Neural progenitor cell (in vitro differentiated cells): ENCODE data around the gene PRRC2A. TPM values are rescaled to one million over a fixed set of nuclear protein-coding genes. Genes with fewer than 3 reads are reported as not detected.

Source experiments
- DNase-seq: peaks from one replicate; pipeline ENCODE4 v3.0.0-alpha.2; 2016; ENCODE audit warnings: low spot score
- H2AFZ ChIP-seq: fragments of 200-600 bp; sonication (generic); replicated peaks from 2 replicates; pipeline ENCODE4 v1.6.1; 2016; ENCODE audit warnings: antibody characterized with exemption
- H3F3A ChIP-seq: fragments of 200-600 bp; sonication (generic); 2 replicates; pipeline ENCODE4 v1.6.1; 2016; ENCODE audit warnings: antibody characterized with exemption, low read depth
- H3K27ac ChIP-seq: fragments of 200-600 bp; sonication (generic); 2 replicates; pipeline ENCODE4 v1.5.1; 2016; ENCODE audit warnings: mild to moderate bottlenecking
- H3K27me3 ChIP-seq: fragments of 200-600 bp; sonication (generic); 2 replicates; pipeline ENCODE4 v1.6.1; 2016; ENCODE audit warnings: mild to moderate bottlenecking, moderate library complexity
- H3K36me3 ChIP-seq: fragments of 200-600 bp; sonication (generic); 2 replicates; pipeline ENCODE4 v1.5.1; 2016
- H3K4me1 ChIP-seq: fragments of 200-600 bp; sonication (generic); 2 replicates; pipeline ENCODE4 v1.6.1; 2016; ENCODE audit warnings: mixed run types
- H3K4me2 ChIP-seq: fragments of 200-600 bp; sonication (generic); 2 replicates; pipeline ENCODE4 v1.6.1; 2016
- H3K4me3 ChIP-seq: fragments of 200-600 bp; sonication (generic); 2 replicates; pipeline ENCODE4 v1.5.1; 2016
- H3K79me2 ChIP-seq: fragments of 200-600 bp; sonication (generic); 2 replicates; pipeline ENCODE4 v1.6.1; 2016; ENCODE audit warnings: low read depth
- H3K9ac ChIP-seq: fragments of 200-600 bp; sonication (generic); 2 replicates; pipeline ENCODE4 v1.6.1; 2016
- H3K9me3 ChIP-seq: fragments of 200-600 bp; sonication (generic); 2 replicates; pipeline ENCODE4 v1.5.1; 2016; ENCODE audit warnings: low read depth
- H4K20me1 ChIP-seq: fragments of 200-600 bp; sonication (generic); 2 replicates; pipeline ENCODE4 v1.6.1; 2016; ENCODE audit warnings: low read depth
- H3K27ac Mint-ChIP-seq: 3 replicates; pipeline ENCODE4 v1.8.0; 2021; ENCODE audit warnings: mixed read lengths
- H3K27me3 Mint-ChIP-seq: 2 replicates; pipeline ENCODE4 v1.8.0; 2022; ENCODE audit warnings: low read depth, mild to moderate bottlenecking, inconsistent platforms, moderate library complexity, mixed read lengths; ENCODE audit not compliant: insufficient read depth
- H3K36me3 Mint-ChIP-seq: 3 replicates; pipeline ENCODE4 v1.8.0; 2021; ENCODE audit warnings: mixed read lengths
- H3K4me1 Mint-ChIP-seq: 3 replicates; pipeline ENCODE4 v1.8.0; 2021; ENCODE audit warnings: mixed read lengths
- H3K4me3 Mint-ChIP-seq: 3 replicates; pipeline ENCODE4 v1.8.0; 2021; ENCODE audit warnings: mild to moderate bottlenecking, moderate library complexity, mixed read lengths
- H3K9me3 Mint-ChIP-seq: 3 replicates; pipeline ENCODE4 v1.8.0; 2020; ENCODE audit warnings: mixed read lengths
- EZH2 ChIP-seq: fragments of 200-600 bp; sonication (generic); IDR thresholded peaks from 2 replicates; pipeline ENCODE4 v1.6.1; 2017; ENCODE audit warnings: antibody characterized with exemption, mild to moderate bottlenecking, moderate library complexity
- EZH2phosphoT487 ChIP-seq: fragments of 200-600 bp; sonication (generic); IDR thresholded peaks from 2 replicates; pipeline ENCODE4 v1.6.1; 2017; ENCODE audit warnings: antibody characterized with exemption
- microRNA-seq: library from miRNA; unstranded; fragments of <30 nt; microRNA quantifications from one replicate; pipeline ENCODE4, GENCODE V29; 2016
- small RNA-seq: library from RNA; depleted of rRNA; stranded (forward); fragments of <200 nt; gene quantifications from one replicate; pipeline ENCODE3, GENCODE V24; 2015
- total RNA-seq: library from RNA; depleted of rRNA; stranded (reverse); fragments of >200 nt; gene quantifications from 2 replicates; pipeline ENCODE4 v1.2.3, GENCODE V29; 2015; ENCODE audit warnings: low replicate concordance
- TF ChIP-seq, protein P1 (sequence below): fragments of 200-600 bp; sonication (generic); IDR thresholded peaks from 2 replicates; pipeline ENCODE4 v1.5.1; 2017; ENCODE audit warnings: antibody characterized with exemption, mild to moderate bottlenecking

PRRC2A gene
- total RNA-seq, 1 donor from 2014 or later, result 55.5 TPM

DNA sequence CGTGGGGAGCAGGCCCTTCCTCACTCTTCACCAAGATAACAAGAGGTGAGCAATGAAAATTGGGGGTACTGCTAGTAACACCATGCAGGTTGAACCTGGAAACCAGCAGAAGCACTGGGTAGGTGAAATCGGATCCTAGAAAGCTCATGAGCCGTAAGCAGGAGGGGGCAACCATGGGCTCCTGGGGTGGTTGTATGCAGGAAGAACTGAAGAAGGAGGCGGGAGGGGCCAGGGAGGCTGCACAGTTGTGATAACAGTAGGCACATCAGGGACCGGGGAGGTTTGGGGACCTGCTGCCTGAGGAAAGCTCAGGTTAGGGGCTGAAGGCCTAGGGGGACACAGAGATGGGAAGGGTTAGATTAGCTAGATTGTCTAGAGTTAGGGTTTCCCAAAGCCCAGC lies 66.0 kb downstream of the PRRC2A start:
- DNase-seq, result no peak
- H3K4me2 ChIP-seq, result no peak overlapping the region
- Mint-ChIP-seq H3K9me3 (no peaks in the 10 kb centered on the region), H3K4me1 (peaks cover 21% of the 10 kb centered on the region), H3K4me3 (no peak overlapping the region), H3K36me3 (peaks cover 36% of the 10 kb centered on the region), H3K27me3 (peaks cover 7% of the 10 kb centered on the region), H3K27ac (no peak overlapping the region)
- no peak overlapping the region for H3K9ac ChIP-seq
- TF ChIP-seq, protein P1, sequence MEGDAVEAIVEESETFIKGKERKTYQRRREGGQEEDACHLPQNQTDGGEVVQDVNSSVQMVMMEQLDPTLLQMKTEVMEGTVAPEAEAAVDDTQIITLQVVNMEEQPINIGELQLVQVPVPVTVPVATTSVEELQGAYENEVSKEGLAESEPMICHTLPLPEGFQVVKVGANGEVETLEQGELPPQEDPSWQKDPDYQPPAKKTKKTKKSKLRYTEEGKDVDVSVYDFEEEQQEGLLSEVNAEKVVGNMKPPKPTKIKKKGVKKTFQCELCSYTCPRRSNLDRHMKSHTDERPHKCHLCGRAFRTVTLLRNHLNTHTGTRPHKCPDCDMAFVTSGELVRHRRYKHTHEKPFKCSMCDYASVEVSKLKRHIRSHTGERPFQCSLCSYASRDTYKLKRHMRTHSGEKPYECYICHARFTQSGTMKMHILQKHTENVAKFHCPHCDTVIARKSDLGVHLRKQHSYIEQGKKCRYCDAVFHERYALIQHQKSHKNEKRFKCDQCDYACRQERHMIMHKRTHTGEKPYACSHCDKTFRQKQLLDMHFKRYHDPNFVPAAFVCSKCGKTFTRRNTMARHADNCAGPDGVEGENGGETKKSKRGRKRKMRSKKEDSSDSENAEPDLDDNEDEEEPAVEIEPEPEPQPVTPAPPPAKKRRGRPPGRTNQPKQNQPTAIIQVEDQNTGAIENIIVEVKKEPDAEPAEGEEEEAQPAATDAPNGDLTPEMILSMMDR, result no peak
- TF ChIP-seq EZH2phosphoT487, result no peak
- TF ChIP-seq EZH2, result no peak
- peaks cover 14% of the 10 kb centered on the region for H3K27me3 ChIP-seq
- H3K36me3 ChIP-seq, result no peaks in the 10 kb centered on the region
- peaks cover 34% of the 10 kb centered on the region for H3F3A ChIP-seq
- no peak overlapping the region for H3K4me3 ChIP-seq
- no peaks in the 10 kb centered on the region for H3K79me2 ChIP-seq
- H2AFZ ChIP-seq, result no peak overlapping the region
- peaks cover 6% of the 10 kb centered on the region for H3K4me1 ChIP-seq
- H3K9me3 ChIP-seq, result no peaks in the 10 kb centered on the region
- H4K20me1 ChIP-seq, result peaks cover 8% of the 10 kb centered on the region
- H3K27ac ChIP-seq, result no peak overlapping the region

DNA sequence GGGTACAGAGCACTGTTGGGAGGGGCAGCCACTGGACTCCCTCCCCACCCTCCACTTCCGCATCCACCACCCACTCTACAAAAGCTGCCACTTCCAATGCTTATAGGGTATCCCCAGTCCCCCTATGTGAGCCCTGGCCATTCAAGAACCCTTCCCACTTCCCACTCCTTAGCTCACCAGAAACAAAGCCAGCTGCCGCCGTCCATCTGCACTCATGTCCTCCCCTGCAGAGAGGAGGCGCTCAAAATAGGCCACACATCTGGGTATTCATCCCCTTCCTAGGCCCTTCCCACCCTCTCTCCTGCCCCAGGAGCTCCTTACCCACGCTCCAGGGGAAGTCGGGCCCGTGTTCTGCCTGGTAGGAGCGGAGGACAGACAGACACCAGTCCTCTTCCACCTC lies 66.8 kb downstream of the PRRC2A start:
- Histone ChIP-seq H3K4me1 (peaks cover 3% of the 10 kb centered on the region), H3K4me2 (no peak overlapping the region), H4K20me1 (peaks cover 8% of the 10 kb centered on the region), H3K36me3 (no peaks in the 10 kb centered on the region), H3K27me3 (peaks cover 5% of the 10 kb centered on the region), H3K9me3 (no peaks in the 10 kb centered on the region), H3K9ac (no peak overlapping the region), H2AFZ (no peak overlapping the region), H3K79me2 (no peaks in the 10 kb centered on the region), H3K4me3 (no peak overlapping the region), H3K27ac (no peak overlapping the region), H3F3A (peaks cover 25% of the 10 kb centered on the region)
- DNase-seq, result no peak
- H3K4me3 Mint-ChIP-seq, result no peak overlapping the region
- H3K27ac Mint-ChIP-seq, result no peak overlapping the region
- no peaks in the 10 kb centered on the region for H3K9me3 Mint-ChIP-seq
- peaks cover 36% of the 10 kb centered on the region for H3K36me3 Mint-ChIP-seq
- H3K4me1 Mint-ChIP-seq, result peaks cover 14% of the 10 kb centered on the region
- peaks cover 2% of the 10 kb centered on the region for H3K27me3 Mint-ChIP-seq
- TF ChIP-seq, protein P1, result no peak
- TF ChIP-seq EZH2phosphoT487 (no peak), EZH2 (no peak)

Small RNAs within 50 kb of the gene (microRNA-seq; reads per million reads assigned to microRNA genes)
- not detected for gene MIR6832

Small RNAs within 50 kb of the gene (small RNA-seq; reads per million reads assigned to genes)
- gene MIR6832 (not detected), gene RF00019 (not detected), gene SNORA38 (5.5 reads per million, percentile 94 among the genes with 10 or more reads in this experiment), gene UQCRHP1 (not detected)

Other genes starting within 250 kb of the PRRC2A start
- 15.0 and 21.4 TPM in 2 replicates for gene MICA, start 217.1 kb upstream of the PRRC2A start, total RNA-seq
- gene MICB, start 122.6 kb upstream of the PRRC2A start, total RNA-seq, result 8.1 and 9.1 TPM in 2 replicates
- not detected in 2 replicates for gene MCCD1, start 91.8 kb upstream of the PRRC2A start, total RNA-seq
- 493 and 913 TPM in 2 replicates for gene DDX39B, start 78.7 kb upstream of the PRRC2A start, total RNA-seq
- 6.8 and 8.8 TPM in 2 replicates for gene ATP6V1G2, start 74.1 kb upstream of the PRRC2A start, total RNA-seq
- 8.6 and 30.3 TPM in 2 replicates for gene NFKBIL1, start 73.1 kb upstream of the PRRC2A start, total RNA-seq
- gene LTA, start 48.4 kb upstream of the PRRC2A start, total RNA-seq, result not detected in 2 replicates
- gene TNF, start 45.1 kb upstream of the PRRC2A start, total RNA-seq, result 0.19 TPM in 1 of 2 replicates, not detected in the other
- 0.15 TPM in 1 of 2 replicates, not detected in the other for gene LTB, start 38.3 kb upstream of the PRRC2A start, total RNA-seq
- not detected in 2 replicates for gene LST1, start 34.4 kb upstream of the PRRC2A start, total RNA-seq
- gene NCR3, start 27.7 kb upstream of the PRRC2A start, total RNA-seq, result not detected in 2 replicates
- not detected in 2 replicates for gene AIF1, start 5.5 kb upstream of the PRRC2A start, total RNA-seq
- 171 and 310 TPM in 2 replicates for gene BAG6, start 31.9 kb downstream of the PRRC2A start, total RNA-seq
- gene APOM, start 35.2 kb downstream of the PRRC2A start, total RNA-seq, result 2.6 and 4.2 TPM in 2 replicates
- 14.6 and 17.1 TPM in 2 replicates for gene C6orf47, start 40.1 kb downstream of the PRRC2A start, total RNA-seq
- 20.2 and 21.0 TPM in 2 replicates for gene GPANK1, start 44.3 kb downstream of the PRRC2A start, total RNA-seq
- gene CSNK2B, start 45.4 kb downstream of the PRRC2A start, total RNA-seq, result 126 and 190 TPM in 2 replicates
- gene LY6G5B, start 49.3 kb downstream of the PRRC2A start, total RNA-seq, result 2.8 and 8.6 TPM in 2 replicates
- 0.09 TPM in 1 of 2 replicates, not detected in the other for gene LY6G5C, start 60.4 kb downstream of the PRRC2A start, total RNA-seq
- gene ABHD16A, start 82.6 kb downstream of the PRRC2A start, total RNA-seq, result 21.3 and 45.0 TPM in 2 replicates
- gene LY6G6F, start 86.2 kb downstream of the PRRC2A start, total RNA-seq, result not detected in 2 replicates
- gene LY6G6D, start 94.6 kb downstream of the PRRC2A start, total RNA-seq, result 0.90 TPM in 1 of 2 replicates, not detected in the other
- not detected in 2 replicates for gene LY6G6C, start 101.0 kb downstream of the PRRC2A start, total RNA-seq
- not detected in 2 replicates for gene MPIG6B, start 102.7 kb downstream of the PRRC2A start, total RNA-seq
- gene DDAH2, start 108.6 kb downstream of the PRRC2A start, total RNA-seq, result 94.3 and 202 TPM in 2 replicates
- 234 and 307 TPM in 2 replicates for gene CLIC1, start 115.8 kb downstream of the PRRC2A start, total RNA-seq
- 45.5 and 50.9 TPM in 2 replicates for gene MSH5, start 119.3 kb downstream of the PRRC2A start, total RNA-seq
- 10.1 and 11.9 TPM in 2 replicates for gene SAPCD1, start 141.9 kb downstream of the PRRC2A start, total RNA-seq
- gene VWA7, start 156.6 kb downstream of the PRRC2A start, total RNA-seq, result 0.15 and 0.34 TPM in 2 replicates
- gene VARS1, start 175.0 kb downstream of the PRRC2A start, total RNA-seq, result 34.1 and 66.8 TPM in 2 replicates
- gene LSM2, start 186.3 kb downstream of the PRRC2A start, total RNA-seq, result 105 and 125 TPM in 2 replicates
- gene HSPA1L, start 194.6 kb downstream of the PRRC2A start, total RNA-seq, result 0.49 and 1.2 TPM in 2 replicates
- 36.0 and 84.3 TPM in 2 replicates for gene HSPA1A, start 194.8 kb downstream of the PRRC2A start, total RNA-seq
- gene HSPA1B, start 207.0 kb downstream of the PRRC2A start, total RNA-seq, result 35.3 and 65.1 TPM in 2 replicates
- gene NEU1, start 242.1 kb downstream of the PRRC2A start, total RNA-seq, result 17.4 and 30.3 TPM in 2 replicates